ENCODE data around the gene GLCCI1. TPM values are rescaled to one million over a fixed set of nuclear protein-coding genes. Genes with fewer than 3 reads are reported as not detected.

Gene GLCCI1
- total RNA-seq, 1 experiment from 2014 or later = 8.5 TPM

- POLR2A ChIA-PET (ENCODE audit: unreplicated experiment) = no interaction called here
- H3K9me3 ChIP-seq (ENCODE audit: low read length) = no peaks in the 10 kb centered on the region
- intact Hi-C loops (cut with micrococcal nuclease) = loop anchor here (10.0 kb wide), 1 partner anchor 384 kb away; no protein-coding TSS in a partner anchor
- H3K4me2 ChIP-seq (ENCODE audit: low read length) = no peak overlapping the region
- no peak overlapping the region for H3K9ac ChIP-seq (ENCODE audit: low read length)
- H4K20me1 ChIP-seq (ENCODE audit: low read length) = no peaks in the 10 kb centered on the region
- H3K79me2 ChIP-seq (ENCODE audit: low read length) = peaks cover 84% of the 10 kb centered on the region
- BruUV-seq (replicated peaks) = no TSS peak
- no peak overlapping the region for H3K27ac ChIP-seq (ENCODE audit: low read length)
- ATAC-seq (no peak), DNase-seq (no peak)
- no peak overlapping the region for H3K4me3 ChIP-seq (ENCODE audit: low read length)
- H3K9me2 ChIP-seq (replicated peaks; ENCODE audit: low read length) = no peaks in the 10 kb centered on the region
- no peaks in the 10 kb centered on the region for H3K36me3 ChIP-seq (ENCODE audit: low read depth, low read length)
- TF ChIP-seq EZH2phosphoT487 (IDR thresholded peaks at IDR 0.05; ENCODE audit: borderline replicate concordance, low read length) (no peak), EZH2 (IDR thresholded peaks at IDR 0.05; ENCODE audit: low read length, unreplicated experiment) (no peak), CTCF (conservative IDR thresholded peaks at IDR 0.05; ENCODE audit: low read depth, low read length) (no peak)
- H3F3A ChIP-seq (ENCODE audit: low read length, unreplicated experiment) = no peaks in the 10 kb centered on the region
- peaks cover 20% of the 10 kb centered on the region for H3K4me1 ChIP-seq (ENCODE audit: insufficient read depth, low read length)
- CTCF ChIA-PET = no interaction called here
- no peak overlapping the region for H2AFZ ChIP-seq (ENCODE audit: low read length)
- no peaks in the 10 kb centered on the region for H3K27me3 ChIP-seq (ENCODE audit: low read length)
Observed at GRCh38 chr7:7978860-7979259, 10.3 kb downstream of the GLCCI1 start.

- Histone ChIP-seq H3F3A (ENCODE audit: low read length, unreplicated experiment) (no peaks in the 10 kb centered on the region), H3K4me3 (ENCODE audit: low read length) (no peak overlapping the region), H3K9me2 (replicated peaks; ENCODE audit: low read length) (no peaks in the 10 kb centered on the region), H3K4me2 (ENCODE audit: low read length) (no peak overlapping the region), H3K79me2 (ENCODE audit: low read length) (peaks cover 84% of the 10 kb centered on the region), H3K9ac (ENCODE audit: low read length) (no peak overlapping the region), H2AFZ (ENCODE audit: low read length) (no peak overlapping the region), H3K4me1 (ENCODE audit: insufficient read depth, low read length) (peaks cover 20% of the 10 kb centered on the region), H3K27ac (ENCODE audit: low read length) (no peak overlapping the region), H3K27me3 (ENCODE audit: low read length) (no peaks in the 10 kb centered on the region), H3K36me3 (ENCODE audit: low read depth, low read length) (no peaks in the 10 kb centered on the region), H3K9me3 (ENCODE audit: low read length) (no peaks in the 10 kb centered on the region), H4K20me1 (ENCODE audit: low read length) (no peaks in the 10 kb centered on the region)
- no peak for TF ChIP-seq CTCF (conservative IDR thresholded peaks at IDR 0.05; ENCODE audit: low read depth, low read length)
- no peak for TF ChIP-seq EZH2 (IDR thresholded peaks at IDR 0.05; ENCODE audit: low read length, unreplicated experiment)
- TF ChIP-seq EZH2phosphoT487 (IDR thresholded peaks at IDR 0.05; ENCODE audit: borderline replicate concordance, low read length) = no peak
- POLR2A ChIA-PET (ENCODE audit: unreplicated experiment) = no interaction called here
- no peak for DNase-seq
- CTCF ChIA-PET = no interaction called here
- intact Hi-C loops (cut with micrococcal nuclease) = loop anchor here (10.0 kb wide), 1 partner anchor 385 kb away; no protein-coding TSS in a partner anchor
- no peak for ATAC-seq
- no TSS peak for BruUV-seq (replicated peaks)
Observed at GRCh38 chr7:7979558-7979957, 11.0 kb downstream of the GLCCI1 start.

- Histone ChIP-seq H3K4me2 (ENCODE audit: low read length) (no peak overlapping the region), H3K4me1 (ENCODE audit: insufficient read depth, low read length) (peaks cover 20% of the 10 kb centered on the region), H3K9ac (ENCODE audit: low read length) (no peak overlapping the region), H4K20me1 (ENCODE audit: low read length) (no peaks in the 10 kb centered on the region), H3K36me3 (ENCODE audit: low read depth, low read length) (no peaks in the 10 kb centered on the region), H3K9me2 (replicated peaks; ENCODE audit: low read length) (no peaks in the 10 kb centered on the region), H3K4me3 (ENCODE audit: low read length) (no peak overlapping the region), H3K27ac (ENCODE audit: low read length) (no peak overlapping the region), H3F3A (ENCODE audit: low read length, unreplicated experiment) (no peaks in the 10 kb centered on the region), H3K79me2 (ENCODE audit: low read length) (peaks cover 84% of the 10 kb centered on the region), H3K27me3 (ENCODE audit: low read length) (no peaks in the 10 kb centered on the region), H3K9me3 (ENCODE audit: low read length) (no peaks in the 10 kb centered on the region), H2AFZ (ENCODE audit: low read length) (no peak overlapping the region)
- no peak for DNase-seq
- CTCF ChIA-PET = no interaction called here
- no TSS peak for BruUV-seq (replicated peaks)
- ATAC-seq = no peak
- POLR2A ChIA-PET (ENCODE audit: unreplicated experiment) = no interaction called here
- TF ChIP-seq EZH2phosphoT487 (IDR thresholded peaks at IDR 0.05; ENCODE audit: borderline replicate concordance, low read length) = no peak
- TF ChIP-seq EZH2 (IDR thresholded peaks at IDR 0.05; ENCODE audit: low read length, unreplicated experiment) = no peak
- no peak for TF ChIP-seq CTCF (conservative IDR thresholded peaks at IDR 0.05; ENCODE audit: low read depth, low read length)
- intact Hi-C loops (cut with micrococcal nuclease) = no loop called here
Observed at GRCh38 chr7:7980134-7980533, 11.5 kb downstream of the GLCCI1 start.

Data from PC-3 (cell line).